CD8-positive, alpha-beta memory T cell (primary cell): ENCODE data around the gene SIRT7. TPM values are rescaled to one million over a fixed set of nuclear protein-coding genes. Genes with fewer than 3 reads are reported as not detected.

Source experiments
- CTCF ChIA-PET: fragments of 350-600 bp; sonication (Branson Sonifier 250); formaldehyde crosslinking; loops from one replicate; lab custom pipeline; 2021; ENCODE audit warnings: antibody characterized with exemption; lab: Charles Lee
- POLR2A ChIA-PET: fragments of 350-600 bp; sonication (Branson Sonifier 250); formaldehyde crosslinking; loops from one replicate; lab custom pipeline; 2021; ENCODE audit warnings: antibody characterized with exemption; lab: Charles Lee
- DNase-seq, 5 donors: peaks; one replicate each; pipeline versions ENCODE4 v3.0.0 to v3.0.0-alpha.2; 2020 to 2022; ENCODE audit warnings: mixed read lengths in 1 of 5
- H3K27ac ChIP-seq: one replicate; pipeline ENCODE4 v1.7.0; 2013; ENCODE audit warnings: low read depth, mild to moderate bottlenecking, low read length, moderate library complexity
- H3K27me3 ChIP-seq: 2 replicates; pipeline ENCODE4 v1.7.0; 2013; ENCODE audit warnings: low read length, mild to moderate bottlenecking; ENCODE audit not compliant: insufficient read depth, poor library complexity, severe bottlenecking
- H3K36me3 ChIP-seq: 2 replicates; pipeline ENCODE4 v1.7.0; 2013; ENCODE audit warnings: mild to moderate bottlenecking, low read length, moderate library complexity; ENCODE audit not compliant: insufficient read depth
- H3K4me1 ChIP-seq: 2 replicates; pipeline ENCODE4 v1.7.0; 2013; ENCODE audit warnings: mild to moderate bottlenecking, low read length, moderate library complexity; ENCODE audit not compliant: insufficient read depth
- H3K4me3 ChIP-seq: 2 replicates; pipeline ENCODE4 v1.7.0; 2013; ENCODE audit warnings: mild to moderate bottlenecking, low read length
- H3K9me3 ChIP-seq: 2 replicates; pipeline ENCODE4 v1.7.0; 2013; ENCODE audit warnings: mild to moderate bottlenecking, low read length
- H3K27ac Mint-ChIP-seq, 8 donors: one replicate each; pipeline ENCODE4 v1.8.0; 2020 to 2021; ENCODE audit warnings: mixed read lengths in 8 of 8, mild to moderate bottlenecking in 6 of 8, inconsistent platforms in 3 of 8, moderate library complexity in 3 of 8
- H3K27me3 Mint-ChIP-seq, 2 donors: one replicate each; pipeline ENCODE4 v1.8.0; 2020 to 2021; ENCODE audit warnings: mixed read lengths in 2 of 2, mild to moderate bottlenecking in 1 of 2, moderate library complexity in 1 of 2
- H3K36me3 Mint-ChIP-seq, 3 donors: one replicate each; pipeline ENCODE4 v1.8.0; 2020 to 2021; ENCODE audit warnings: mixed read lengths in 3 of 3, inconsistent platforms in 1 of 3, mild to moderate bottlenecking in 1 of 3
- H3K4me1 Mint-ChIP-seq, 3 donors: one replicate each; pipeline ENCODE4 v1.8.0; 2020 to 2021; ENCODE audit warnings: mixed read lengths in 3 of 3, inconsistent platforms in 1 of 3, mild to moderate bottlenecking in 1 of 3
- H3K4me3 Mint-ChIP-seq, 7 donors: one replicate each; pipeline ENCODE4 v1.8.0; 2020 to 2021; ENCODE audit warnings: mixed read lengths in 7 of 7, mild to moderate bottlenecking in 6 of 7, moderate library complexity in 4 of 7, inconsistent platforms in 2 of 7
- H3K9me3 Mint-ChIP-seq, 5 donors: one replicate each; pipeline ENCODE4 v1.8.0; 2020 to 2022; ENCODE audit warnings: mixed read lengths in 5 of 5, mild to moderate bottlenecking in 3 of 5, moderate library complexity in 2 of 5, inconsistent platforms in 1 of 5
- polyA plus RNA-seq: library from polyadenylated mRNA; unstranded; fragments of 300-500 nt; fragmentation: Illumina TruSeq; gene quantifications from one replicate; pipeline ENCODE4 v1.2.3, GENCODE V29; 2021
- total RNA-seq, 2 experiments: library from RNA; stranded (reverse); gene quantifications; one replicate each; pipeline ENCODE4 v1.2.3, GENCODE V29; 2021

Gene SIRT7
- total and polyA plus RNA-seq, 3 experiments from 2014 or later, result 40.1 to 41.7 (median 41.4) TPM

DNA sequence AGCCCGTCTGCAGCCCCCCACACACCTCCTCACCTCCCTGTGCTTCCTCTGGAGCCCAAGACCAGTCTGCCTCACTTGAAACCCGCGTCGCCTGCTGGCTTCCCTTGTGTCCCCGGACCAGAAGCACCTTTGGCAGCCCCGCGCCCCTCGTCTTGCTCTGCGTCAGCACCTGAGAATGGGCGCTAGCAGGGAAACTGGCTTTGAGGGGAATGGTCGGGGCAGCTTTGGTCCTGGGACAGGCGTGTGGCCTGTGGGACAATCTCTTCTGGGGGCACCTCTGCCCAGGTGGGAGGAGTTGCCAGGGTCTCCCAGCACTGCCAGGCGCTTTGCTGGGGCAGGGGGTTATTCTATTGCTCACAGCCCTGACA lies 13.2 kb upstream of the SIRT7 start:
- peak overlapping the region in 2 of 8 donors; percentile 40 to 46 for H3K27ac Mint-ChIP-seq
- no peak overlapping the region for H3K27ac ChIP-seq
- H3K4me3 Mint-ChIP-seq, result peak overlapping the region in 1 of 7 donors; percentile 29
- H3K9me3 Mint-ChIP-seq, result no peaks in the 10 kb centered on the region
- ChIA-PET POLR2A (no interaction called here), CTCF (interaction anchor here (1.4 kb wide), 1 partner anchor 28 kb away, joined by 3 read pairs; no protein-coding TSS in a partner anchor)
- H3K36me3 Mint-ChIP-seq, result no peaks in the 10 kb centered on the region
- no peaks in the 10 kb centered on the region for H3K9me3 ChIP-seq
- H3K4me1 ChIP-seq, result peaks cover 16% of the 10 kb centered on the region
- DNase-seq, result no peak
- peaks cover 5 to 14% of the 10 kb centered on the region in 2 donors for H3K27me3 Mint-ChIP-seq
- H3K27me3 ChIP-seq, result peaks cover 7% of the 10 kb centered on the region
- H3K4me3 ChIP-seq, result no peak overlapping the region
- H3K4me1 Mint-ChIP-seq, result peaks cover 5 to 9% (median 9%) of the 10 kb centered on the region in 3 donors
- H3K36me3 ChIP-seq, result no peaks in the 10 kb centered on the region

DNA sequence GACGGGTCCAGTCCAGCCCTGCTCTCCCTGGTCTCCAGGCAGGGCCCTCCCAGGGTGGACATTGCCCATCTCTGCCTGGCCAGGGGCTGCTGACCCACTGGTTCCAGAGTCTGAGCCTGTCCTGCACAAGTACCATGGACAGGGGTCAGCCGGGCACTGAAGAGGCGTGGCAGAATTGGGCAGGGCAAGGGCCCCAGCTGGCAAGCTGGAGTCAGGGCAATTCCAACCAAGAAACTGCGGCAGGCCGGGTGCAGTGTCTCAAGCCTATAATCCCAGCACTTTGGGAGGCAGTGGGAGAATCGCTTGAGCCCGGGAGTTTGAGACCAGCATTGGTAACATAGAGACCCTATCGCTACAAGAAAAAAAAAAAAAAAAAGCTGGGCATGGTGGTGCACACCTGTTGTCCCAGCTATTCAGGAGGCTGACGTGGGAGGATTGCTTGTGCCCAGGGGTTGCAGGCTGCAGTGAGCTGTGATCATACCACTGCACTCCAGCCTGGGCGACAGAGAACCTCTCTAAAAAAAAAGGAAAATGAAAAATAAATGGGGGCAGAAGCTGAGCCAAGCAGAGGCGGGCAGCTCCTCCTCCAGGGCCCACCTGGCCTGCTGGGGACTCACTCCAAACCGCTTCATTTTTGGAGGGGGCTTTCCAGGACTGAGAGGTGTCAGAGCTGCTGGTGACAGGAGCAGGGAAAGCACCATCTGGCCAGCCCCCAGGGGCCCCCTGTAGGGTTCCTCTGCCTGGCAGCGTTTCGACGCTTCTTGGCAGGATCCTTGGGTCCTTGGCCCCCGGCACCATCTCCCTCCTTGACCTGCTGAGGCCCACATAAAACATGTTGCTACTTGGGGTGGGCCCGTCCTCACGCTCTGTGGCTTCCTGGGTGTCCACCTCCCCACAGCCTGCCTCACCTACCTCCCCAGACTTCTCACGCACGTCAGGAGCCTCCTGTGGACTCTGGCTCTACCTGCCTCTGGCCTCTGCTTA lies 12.5 kb upstream of the SIRT7 start:
- CTCF ChIA-PET, result interaction anchor here (1.4 kb wide), 1 partner anchor 29 kb away, joined by 3 read pairs; no protein-coding TSS in a partner anchor
- POLR2A ChIA-PET, result interaction anchor here (0.6 to 0.7 kb wide), 2 partner anchors 29 to 642 kb away, joined by 4 to 5 read pairs; no protein-coding TSS in a partner anchor
- DNase-seq, result no peak
- peaks cover 7% of the 10 kb centered on the region for H3K27me3 ChIP-seq
- no peaks in the 10 kb centered on the region for H3K9me3 ChIP-seq
- H3K4me3 Mint-ChIP-seq, result peak overlapping the region in 1 of 7 donors; percentile 29
- H3K4me1 ChIP-seq, result peaks cover 22% of the 10 kb centered on the region
- no peak overlapping the region for H3K27ac ChIP-seq
- no peak overlapping the region for H3K4me3 ChIP-seq
- peak overlapping the region in 1 of 8 donors; percentile 46 for H3K27ac Mint-ChIP-seq
- no peaks in the 10 kb centered on the region for H3K9me3 Mint-ChIP-seq
- H3K27me3 Mint-ChIP-seq, result peaks cover 5 to 16% of the 10 kb centered on the region in 2 donors
- H3K36me3 Mint-ChIP-seq, result no peaks in the 10 kb centered on the region
- H3K36me3 ChIP-seq, result no peaks in the 10 kb centered on the region
- H3K4me1 Mint-ChIP-seq, result peaks cover 8 to 14% (median 12%) of the 10 kb centered on the region in 3 donors

DNA sequence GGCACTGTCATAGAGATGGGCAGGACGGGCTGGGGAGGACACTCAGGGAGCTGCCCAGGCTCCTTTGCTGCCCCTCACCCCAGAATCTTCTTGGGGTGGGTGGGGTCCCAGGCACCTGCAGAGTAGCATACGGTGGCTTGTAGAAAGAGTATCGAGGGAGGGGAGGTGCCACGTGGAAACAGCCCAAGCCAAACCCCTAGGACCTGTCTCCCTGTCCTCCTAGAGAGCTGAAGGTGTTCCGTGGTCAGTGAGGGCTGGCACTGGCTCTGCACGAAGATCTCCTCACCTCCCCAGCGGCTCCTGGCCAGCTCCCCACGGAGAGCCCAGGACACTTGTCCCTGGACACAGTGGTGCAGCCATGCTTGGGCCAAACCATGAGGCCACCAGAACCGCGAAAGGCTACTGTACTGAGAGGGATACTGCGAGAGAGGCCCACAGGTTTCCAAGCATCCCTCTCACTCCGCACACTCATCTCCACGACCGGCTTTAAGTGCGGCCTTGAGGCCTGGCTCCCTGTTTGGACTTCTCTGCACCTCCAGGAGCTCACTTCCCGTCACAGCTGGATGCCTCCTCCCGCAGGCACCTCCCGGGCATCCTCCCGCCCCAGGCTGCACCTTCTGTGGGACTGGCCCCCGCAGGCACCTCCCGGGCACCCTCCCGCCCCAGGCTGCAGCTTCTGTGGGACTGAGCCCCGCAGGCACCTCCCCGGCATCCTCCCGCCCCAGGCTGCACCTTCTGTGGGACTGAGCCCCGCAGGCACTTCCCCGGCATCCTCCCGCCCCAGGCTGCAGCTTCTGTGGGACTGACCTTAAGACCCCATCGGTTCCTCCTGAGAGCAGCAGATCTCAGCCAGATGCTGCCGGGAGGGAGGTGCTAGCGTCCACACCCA lies 11.5 kb upstream of the SIRT7 start:
- CTCF ChIA-PET, result interaction anchor here (0.7 kb wide), 1 partner anchor 30 kb away, joined by 3 read pairs; no protein-coding TSS in a partner anchor
- POLR2A ChIA-PET, result interaction anchor here (0.7 kb wide), 1 partner anchor 30 kb away, joined by 5 read pairs; no protein-coding TSS in a partner anchor
- Histone ChIP-seq H3K27me3 (peaks cover 7% of the 10 kb centered on the region), H3K4me1 (peaks cover 30% of the 10 kb centered on the region), H3K36me3 (no peaks in the 10 kb centered on the region), H3K9me3 (no peaks in the 10 kb centered on the region), H3K4me3 (no peak overlapping the region), H3K27ac (no peak overlapping the region)
- peaks cover 5 to 16% of the 10 kb centered on the region in 2 donors for H3K27me3 Mint-ChIP-seq
- DNase-seq, result no peak
- no peaks in the 10 kb centered on the region for H3K36me3 Mint-ChIP-seq
- H3K9me3 Mint-ChIP-seq, result no peaks in the 10 kb centered on the region
- H3K4me1 Mint-ChIP-seq, result peaks cover 8 to 14% (median 14%) of the 10 kb centered on the region in 3 donors
- peak overlapping the region in 4 of 7 donors; percentile 13 to 69 (median 55) for H3K4me3 Mint-ChIP-seq
- peak overlapping the region in 4 of 8 donors; percentile 40 to 61 (median 58) for H3K27ac Mint-ChIP-seq

DNA sequence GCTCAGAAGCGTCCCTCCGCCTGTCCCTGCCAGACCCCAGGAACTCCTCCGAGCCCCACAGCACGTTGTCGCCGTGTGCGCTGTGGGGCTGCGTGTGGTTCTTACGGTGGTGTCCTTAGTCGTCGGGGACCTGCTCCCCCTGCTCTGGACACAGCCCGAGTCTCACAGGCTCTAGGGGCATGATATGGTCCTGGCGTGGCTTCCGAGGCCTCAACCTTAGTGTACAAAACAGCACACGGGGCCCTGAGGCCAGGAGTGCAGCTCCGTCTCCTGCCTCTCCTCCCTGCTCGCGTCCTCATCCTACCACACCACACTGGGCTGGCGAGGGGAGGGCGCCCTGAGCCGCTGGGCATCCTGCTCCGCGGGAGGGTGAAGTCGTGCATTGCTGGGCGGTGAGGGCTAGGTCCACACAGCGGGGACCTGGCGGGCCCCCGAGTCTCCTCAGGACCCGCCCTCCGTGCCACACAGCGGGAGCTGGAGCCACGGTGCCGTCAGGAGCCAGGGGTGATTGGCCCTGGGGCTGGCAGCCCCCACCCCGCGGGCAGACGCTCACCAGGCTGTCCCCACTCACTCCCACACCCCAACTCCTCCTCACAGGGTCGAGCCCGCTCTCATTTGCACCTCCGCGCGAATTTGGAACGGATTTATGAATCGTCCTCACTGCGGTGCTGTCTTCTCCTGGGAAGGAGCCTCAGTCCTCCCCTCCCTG lies 10.7 kb upstream of the SIRT7 start:
- Histone ChIP-seq H3K36me3 (no peaks in the 10 kb centered on the region), H3K9me3 (no peaks in the 10 kb centered on the region), H3K27ac (peak overlapping the region; percentile 52), H3K4me3 (peak overlapping the region; percentile 41), H3K27me3 (peaks cover 7% of the 10 kb centered on the region), H3K4me1 (peaks cover 35% of the 10 kb centered on the region)
- Mint-ChIP-seq H3K27me3 (peaks cover under 1 to 15% of the 10 kb centered on the region in 2 donors), H3K27ac (peak overlapping the region in 4 of 8 donors; percentile 39 to 61 (median 50)), H3K36me3 (no peaks in the 10 kb centered on the region), H3K4me3 (peak overlapping the region; percentile 41 to 74 (median 51)), H3K4me1 (peaks cover 8 to 14% (median 14%) of the 10 kb centered on the region in 3 donors), H3K9me3 (no peaks in the 10 kb centered on the region)
- DNase-seq, result peak in 1 of 5 donors; percentile 15
- CTCF ChIA-PET, result interaction anchor here (0.7 to 2.0 kb wide), 4 partner anchors 13 to 31 kb away, joined by 3 to 5 read pairs (median 4); no protein-coding TSS in a partner anchor
- POLR2A ChIA-PET, result interaction anchor here (0.6 kb wide), 1 partner anchor 205 kb away, joined by 4 read pairs; no protein-coding TSS in a partner anchor

DNA sequence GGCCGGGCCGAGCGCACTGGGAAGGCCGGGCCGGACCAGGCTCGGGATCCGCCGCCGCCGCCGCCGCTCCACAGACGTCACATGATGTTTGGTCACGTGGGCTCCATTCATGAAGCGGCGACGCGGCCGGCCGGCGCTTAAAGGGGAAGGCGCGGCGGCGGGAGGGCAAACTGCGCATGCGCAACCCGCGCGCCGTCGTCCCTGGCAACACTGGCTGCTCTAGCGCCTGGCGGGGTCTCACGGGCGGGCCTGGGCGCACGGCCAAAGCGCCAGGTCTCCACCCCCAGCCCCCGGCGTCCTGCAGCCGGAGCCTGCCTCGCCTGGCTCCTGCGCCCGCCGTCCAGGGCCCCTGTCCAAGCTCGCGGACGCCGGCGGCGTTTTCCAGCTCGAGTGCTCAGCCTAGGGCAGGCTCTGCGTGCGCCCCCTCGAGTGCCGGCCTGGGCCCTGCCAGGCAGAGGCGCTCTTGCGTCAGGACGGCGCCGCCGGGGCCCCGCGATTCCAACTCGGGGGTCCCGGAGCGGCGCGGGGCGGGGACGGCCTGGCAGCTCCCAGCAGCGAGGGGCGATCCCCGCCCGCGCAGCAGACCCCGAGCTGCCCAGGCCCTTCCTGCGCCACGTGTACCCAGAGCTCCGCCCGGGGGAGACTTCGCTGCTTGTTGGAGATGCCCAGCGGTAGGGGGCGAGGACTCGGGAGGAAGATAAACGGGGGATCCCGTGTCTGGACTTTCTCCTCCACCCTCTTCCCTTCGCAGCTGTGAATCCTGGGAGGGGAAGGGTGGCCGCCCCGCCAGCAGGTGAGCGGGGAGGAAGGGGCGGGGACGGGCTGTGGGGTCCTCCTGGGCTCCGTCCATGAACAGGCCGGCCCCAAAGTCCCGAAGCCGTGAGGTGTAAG lies 9.9 kb upstream of the SIRT7 start, which contains the start of gene MAFG:
TSS of gene MAFG (minus strand) at position 83 of the 891 bp plus-strand sequence. CDS start 4,550 bp downstream, outside the sequence.
- Mint-ChIP-seq H3K27ac (peak within 1 kb of the TSS; percentile 41 to 94 (median 72)), H3K4me1 (peaks cover 7 to 14% (median 14%) of the 10 kb centered on the region in 3 donors), H3K36me3 (peaks cover 0 to under 1% (median 0%) of the 10 kb centered on the region in 3 donors), H3K4me3 (peak within 1 kb of the TSS; percentile 72 to 89 (median 80)), H3K27me3 (peaks cover 0 to 15% of the 10 kb centered on the region in 2 donors), H3K9me3 (no peaks in the 10 kb centered on the region)
- ChIA-PET CTCF (interaction anchor here (0.9 to 2.0 kb wide), 5 partner anchors 12 to 110 kb away, joined by 3 to 5 read pairs (median 4); partner anchors contain the start of gene DCXR), POLR2A (interaction anchor here (0.6 to 1.1 kb wide), 4 partner anchors 17 to 204 kb away, joined by 3 to 8 read pairs (median 4); partner anchors contain the start of genes ARHGDIA and PCYT2)
- Histone ChIP-seq H3K27me3 (peaks cover 7% of the 10 kb centered on the region), H3K27ac (peak within 1 kb of the TSS; percentile 69), H3K9me3 (no peaks in the 10 kb centered on the region), H3K4me3 (peak within 1 kb of the TSS; percentile 60), H3K4me1 (peaks cover 35% of the 10 kb centered on the region), H3K36me3 (no peaks in the 10 kb centered on the region)
- DNase-seq, result peak; percentile 86 to 94 (median 89)

DNA sequence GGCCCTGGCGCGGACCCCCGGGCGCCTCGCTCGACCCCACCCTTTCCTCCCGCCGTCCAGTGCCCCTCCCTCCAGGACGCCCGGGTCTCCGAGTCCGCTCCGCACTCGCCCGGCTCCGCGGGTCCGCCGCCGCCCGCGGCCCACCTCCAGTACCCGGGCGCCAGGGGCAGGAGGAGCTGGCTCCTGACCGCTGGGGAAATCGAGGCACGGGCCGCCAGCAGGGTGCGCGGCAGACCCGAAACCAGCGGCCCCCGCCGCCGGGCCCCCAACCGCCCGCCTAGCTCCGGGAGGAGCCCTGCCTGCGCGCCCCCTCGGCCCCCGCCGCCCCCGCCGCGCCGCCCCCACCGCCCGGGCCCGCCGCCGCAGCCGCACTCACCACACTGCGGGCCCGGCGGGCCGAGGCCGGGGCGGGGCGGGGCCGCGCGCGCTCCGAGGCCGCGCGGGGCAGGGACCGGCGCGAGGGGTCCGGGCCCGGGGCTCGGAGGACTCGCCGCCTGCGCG lies 9.2 kb upstream of the SIRT7 start:
- peaks cover 0 to 3% (median 0%) of the 10 kb centered on the region in 3 donors for H3K36me3 Mint-ChIP-seq
- H3K4me1 Mint-ChIP-seq, result peaks cover 7 to 14% (median 14%) of the 10 kb centered on the region in 3 donors
- no peaks in the 10 kb centered on the region for H3K9me3 ChIP-seq
- peak overlapping the region in 1 of 8 donors; percentile 68 for H3K27ac Mint-ChIP-seq
- H3K27ac ChIP-seq, result peak overlapping the region; percentile 69
- H3K4me3 Mint-ChIP-seq, result peak overlapping the region in 5 of 7 donors; percentile 60 to 80 (median 71)
- CTCF ChIA-PET, result interaction anchor here (0.9 to 2.0 kb wide), 4 partner anchors 11 to 110 kb away, joined by 3 to 5 read pairs (median 4); partner anchors contain the start of gene DCXR
- H3K27me3 Mint-ChIP-seq, result peaks cover 0 to 15% of the 10 kb centered on the region in 2 donors
- peaks cover 35% of the 10 kb centered on the region for H3K4me1 ChIP-seq
- H3K36me3 ChIP-seq, result no peaks in the 10 kb centered on the region
- H3K4me3 ChIP-seq, result peak overlapping the region; percentile 60
- H3K9me3 Mint-ChIP-seq, result no peaks in the 10 kb centered on the region
- POLR2A ChIA-PET, result interaction anchor here (0.9 to 1.8 kb wide), 5 partner anchors 10 to 57 kb away, joined by 3 to 8 read pairs (median 4); partner anchors contain the start of genes ARHGDIA and PCYT2
- DNase-seq, result peak in 1 of 5 donors; percentile 17
- H3K27me3 ChIP-seq, result peaks cover 7% of the 10 kb centered on the region
